ENCODE data around the gene ASIC4.

DNA sequence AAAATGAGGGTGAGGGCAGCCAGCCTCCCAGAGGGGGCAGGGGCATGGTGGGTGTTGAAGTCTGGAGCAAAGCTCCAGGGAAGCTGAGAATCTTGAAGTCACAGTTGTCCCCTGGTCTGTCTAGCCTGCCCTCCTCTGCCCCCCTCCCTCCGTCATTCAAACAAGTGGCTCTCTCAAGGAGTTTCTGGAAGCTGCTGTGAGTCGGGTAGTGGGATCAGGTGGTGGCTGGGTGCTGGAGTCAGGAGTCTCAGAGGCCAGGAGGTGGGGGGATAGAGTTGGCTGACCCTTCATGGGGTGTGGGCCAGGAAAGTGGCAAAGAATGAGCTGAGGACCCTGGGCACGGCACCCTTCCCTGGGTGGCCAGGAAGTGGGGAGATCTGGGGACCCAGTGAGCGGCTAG, 495 bp upstream of the ASIC4 start:
- TF ChIP-seq, protein P1, sequence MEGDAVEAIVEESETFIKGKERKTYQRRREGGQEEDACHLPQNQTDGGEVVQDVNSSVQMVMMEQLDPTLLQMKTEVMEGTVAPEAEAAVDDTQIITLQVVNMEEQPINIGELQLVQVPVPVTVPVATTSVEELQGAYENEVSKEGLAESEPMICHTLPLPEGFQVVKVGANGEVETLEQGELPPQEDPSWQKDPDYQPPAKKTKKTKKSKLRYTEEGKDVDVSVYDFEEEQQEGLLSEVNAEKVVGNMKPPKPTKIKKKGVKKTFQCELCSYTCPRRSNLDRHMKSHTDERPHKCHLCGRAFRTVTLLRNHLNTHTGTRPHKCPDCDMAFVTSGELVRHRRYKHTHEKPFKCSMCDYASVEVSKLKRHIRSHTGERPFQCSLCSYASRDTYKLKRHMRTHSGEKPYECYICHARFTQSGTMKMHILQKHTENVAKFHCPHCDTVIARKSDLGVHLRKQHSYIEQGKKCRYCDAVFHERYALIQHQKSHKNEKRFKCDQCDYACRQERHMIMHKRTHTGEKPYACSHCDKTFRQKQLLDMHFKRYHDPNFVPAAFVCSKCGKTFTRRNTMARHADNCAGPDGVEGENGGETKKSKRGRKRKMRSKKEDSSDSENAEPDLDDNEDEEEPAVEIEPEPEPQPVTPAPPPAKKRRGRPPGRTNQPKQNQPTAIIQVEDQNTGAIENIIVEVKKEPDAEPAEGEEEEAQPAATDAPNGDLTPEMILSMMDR (IDR thresholded peaks at IDR 0.05) = no peak
- TF ChIP-seq POLR2A (IDR thresholded peaks at IDR 0.05) = no peak

All from adrenal gland (tissue), 5 donors.